ENCODE data around the gene CNKSR3.

DNA sequence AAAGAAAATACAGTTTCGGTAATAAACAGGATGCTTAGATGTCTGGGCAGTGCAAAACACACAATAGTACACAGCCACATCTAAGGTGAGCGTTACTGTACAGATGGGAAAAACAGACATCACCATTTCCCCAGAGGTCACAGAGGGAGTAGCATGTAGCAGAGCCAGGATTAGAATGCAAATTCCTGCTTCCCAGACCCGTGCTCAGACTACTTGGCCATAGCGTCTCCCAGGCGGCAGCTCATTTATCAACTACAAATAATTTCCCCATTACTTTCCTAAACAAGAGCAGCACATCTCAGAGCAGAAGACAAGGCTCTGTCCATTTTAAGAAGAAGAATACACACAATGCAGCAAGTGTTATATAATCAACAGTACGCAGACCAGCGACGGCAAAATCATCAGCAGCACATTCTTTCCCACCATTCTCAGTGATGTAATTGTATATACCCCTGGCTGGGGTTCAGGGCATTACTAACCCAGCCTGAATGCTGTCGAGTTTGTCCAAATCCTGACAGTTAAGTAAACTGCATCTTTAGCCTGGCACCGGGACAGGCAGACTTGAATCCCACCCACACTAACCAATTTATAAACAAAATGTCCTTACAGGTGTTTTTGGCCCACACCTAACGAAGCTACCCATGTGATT is 61.9 kb downstream of the CNKSR3 start:
- TF ChIP-seq, protein P1, sequence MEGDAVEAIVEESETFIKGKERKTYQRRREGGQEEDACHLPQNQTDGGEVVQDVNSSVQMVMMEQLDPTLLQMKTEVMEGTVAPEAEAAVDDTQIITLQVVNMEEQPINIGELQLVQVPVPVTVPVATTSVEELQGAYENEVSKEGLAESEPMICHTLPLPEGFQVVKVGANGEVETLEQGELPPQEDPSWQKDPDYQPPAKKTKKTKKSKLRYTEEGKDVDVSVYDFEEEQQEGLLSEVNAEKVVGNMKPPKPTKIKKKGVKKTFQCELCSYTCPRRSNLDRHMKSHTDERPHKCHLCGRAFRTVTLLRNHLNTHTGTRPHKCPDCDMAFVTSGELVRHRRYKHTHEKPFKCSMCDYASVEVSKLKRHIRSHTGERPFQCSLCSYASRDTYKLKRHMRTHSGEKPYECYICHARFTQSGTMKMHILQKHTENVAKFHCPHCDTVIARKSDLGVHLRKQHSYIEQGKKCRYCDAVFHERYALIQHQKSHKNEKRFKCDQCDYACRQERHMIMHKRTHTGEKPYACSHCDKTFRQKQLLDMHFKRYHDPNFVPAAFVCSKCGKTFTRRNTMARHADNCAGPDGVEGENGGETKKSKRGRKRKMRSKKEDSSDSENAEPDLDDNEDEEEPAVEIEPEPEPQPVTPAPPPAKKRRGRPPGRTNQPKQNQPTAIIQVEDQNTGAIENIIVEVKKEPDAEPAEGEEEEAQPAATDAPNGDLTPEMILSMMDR (IDR thresholded peaks at IDR 0.05; ENCODE audit: low read depth, low read length): no peak
- no peak for TF ChIP-seq EZH2phosphoT487 (IDR thresholded peaks at IDR 0.05; ENCODE audit: low read depth)

Measured in OCI-LY3 (cell line).